GM21529 (cell line): Measurements from ENCODE around the gene TAAR6.
"Not testable (repeated sequence)": the region's sequence is repeated elsewhere in the genome, so short reads cannot be mapped to it uniquely, and the experiment has no call there.

Experiments used
- ATAC-seq: cut with Tn5 transposase; IDR thresholded peaks from one replicate; pipeline ENCODE4 v1.9.1; 2021; ENCODE audit not compliant: unreplicated experiment

TAAR6 gene, protein sequence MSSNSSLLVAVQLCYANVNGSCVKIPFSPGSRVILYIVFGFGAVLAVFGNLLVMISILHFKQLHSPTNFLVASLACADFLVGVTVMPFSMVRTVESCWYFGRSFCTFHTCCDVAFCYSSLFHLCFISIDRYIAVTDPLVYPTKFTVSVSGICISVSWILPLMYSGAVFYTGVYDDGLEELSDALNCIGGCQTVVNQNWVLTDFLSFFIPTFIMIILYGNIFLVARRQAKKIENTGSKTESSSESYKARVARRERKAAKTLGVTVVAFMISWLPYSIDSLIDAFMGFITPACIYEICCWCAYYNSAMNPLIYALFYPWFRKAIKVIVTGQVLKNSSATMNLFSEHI

DNA sequence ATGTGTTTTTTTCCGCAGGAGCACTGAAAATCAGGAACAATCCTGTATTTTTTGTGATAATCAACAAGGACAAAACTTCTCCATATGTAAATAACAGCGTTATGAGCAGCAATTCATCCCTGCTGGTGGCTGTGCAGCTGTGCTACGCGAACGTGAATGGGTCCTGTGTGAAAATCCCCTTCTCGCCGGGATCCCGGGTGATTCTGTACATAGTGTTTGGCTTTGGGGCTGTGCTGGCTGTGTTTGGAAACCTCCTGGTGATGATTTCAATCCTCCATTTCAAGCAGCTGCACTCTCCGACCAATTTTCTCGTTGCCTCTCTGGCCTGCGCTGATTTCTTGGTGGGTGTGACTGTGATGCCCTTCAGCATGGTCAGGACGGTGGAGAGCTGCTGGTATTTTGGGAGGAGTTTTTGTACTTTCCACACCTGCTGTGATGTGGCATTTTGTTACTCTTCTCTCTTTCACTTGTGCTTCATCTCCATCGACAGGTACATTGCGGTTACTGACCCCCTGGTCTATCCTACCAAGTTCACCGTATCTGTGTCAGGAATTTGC lies at the start of gene TAAR6:
TAAR6 (plus strand) TSS at position 102 of the 557 bp plus-strand sequence; CDS start at position 102, 0 bp downstream.
- ATAC-seq, result no peak

DNA sequence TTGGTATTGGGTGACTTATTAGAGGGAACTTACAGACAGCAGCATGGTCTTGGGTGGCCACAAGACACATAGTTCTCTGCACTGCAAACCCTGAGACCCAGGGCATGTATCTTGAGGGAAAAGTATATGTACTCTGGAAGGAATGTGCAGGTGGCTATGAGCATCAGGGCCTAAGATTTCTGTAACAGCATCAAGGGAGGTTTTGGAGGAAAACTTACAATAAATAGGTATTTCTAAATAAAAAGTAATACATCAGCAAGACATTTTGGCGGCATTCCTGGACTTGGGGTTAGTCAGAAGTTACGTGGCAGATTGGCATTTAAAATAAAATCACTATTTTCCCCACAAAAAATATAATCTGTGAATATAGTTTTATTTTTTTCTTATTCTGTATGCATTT lies 49.2 kb upstream of the TAAR6 start:
- ATAC-seq, result no peak

DNA sequence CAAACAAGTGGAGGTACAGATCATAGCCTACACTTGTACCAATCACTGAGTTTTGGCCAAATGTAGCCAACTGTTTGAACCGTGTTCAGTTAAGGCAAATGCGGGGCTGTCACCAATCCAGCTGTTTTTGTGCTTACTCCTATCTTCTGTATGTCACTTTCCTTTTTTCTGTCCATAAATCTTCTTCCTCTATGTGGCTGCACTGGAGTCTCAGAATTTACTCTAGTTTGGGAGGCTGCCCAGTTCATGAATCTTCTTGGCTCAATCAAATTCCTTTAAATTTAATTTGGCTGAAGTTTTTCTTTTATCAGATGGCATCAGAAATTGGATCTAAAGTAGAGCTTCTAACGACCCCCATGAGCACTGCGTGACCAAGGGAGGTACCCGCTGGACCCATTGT lies 45.5 kb upstream of the TAAR6 start:
- no peak for ATAC-seq

DNA sequence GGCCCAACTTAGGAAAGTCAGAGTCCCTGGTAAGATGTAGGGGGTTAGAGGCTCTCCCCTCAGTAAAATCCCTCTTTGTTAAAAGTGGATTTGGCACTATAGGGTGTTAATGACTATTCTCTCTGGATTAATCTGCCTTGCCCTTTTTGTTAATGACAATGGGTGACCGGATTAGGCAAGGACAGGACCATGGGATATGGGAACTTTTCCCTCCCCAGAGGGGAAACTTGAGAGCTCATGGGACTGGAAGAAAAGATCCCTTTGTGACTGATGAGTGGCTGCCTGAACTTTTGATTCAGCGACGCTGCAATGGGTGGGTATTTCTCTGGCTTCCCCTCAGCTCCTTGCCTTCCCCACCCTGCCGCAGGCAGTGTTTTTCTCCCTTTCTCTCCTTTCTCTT lies 44.3 kb upstream of the TAAR6 start:
- ATAC-seq, result no peak

DNA sequence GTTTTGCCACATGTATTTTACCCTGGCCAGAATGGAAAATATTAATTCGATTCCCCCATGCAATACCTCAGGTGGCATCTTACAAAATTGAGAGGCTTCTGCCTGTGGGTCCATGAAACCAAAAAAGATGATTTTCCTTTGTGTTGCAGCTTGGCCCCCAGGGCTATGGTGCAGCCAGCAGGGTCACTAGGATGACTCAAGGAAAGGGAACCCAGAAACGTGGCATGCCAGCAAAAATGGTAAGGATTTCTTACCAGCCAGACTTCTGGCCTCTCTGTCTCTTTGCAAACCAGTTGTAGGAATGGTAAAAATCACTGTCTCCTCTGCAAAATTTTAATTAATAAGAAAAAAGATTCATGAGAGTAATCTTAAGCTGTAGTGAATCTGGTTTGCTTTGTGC lies 43.7 kb upstream of the TAAR6 start:
- ATAC-seq, result no peak

DNA sequence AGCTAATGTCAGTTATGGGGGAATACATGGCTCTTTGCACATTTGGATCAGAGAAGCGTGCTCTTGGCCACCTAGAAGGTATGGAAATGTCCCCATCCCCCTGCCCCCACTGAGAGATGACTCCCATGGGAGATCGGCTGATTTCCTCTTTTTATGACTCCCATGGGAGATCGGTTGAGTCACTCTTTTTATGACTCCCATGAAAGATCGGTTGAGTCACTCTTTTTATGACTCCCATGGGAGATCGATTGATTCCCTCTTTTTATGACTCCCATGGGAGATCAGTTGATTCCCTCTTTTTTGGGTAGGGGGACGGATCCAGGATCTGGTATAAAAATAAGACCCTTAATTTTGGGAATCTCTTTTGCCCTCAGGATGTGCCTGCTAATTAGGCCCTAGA lies 42.3 kb upstream of the TAAR6 start:
- ATAC-seq, result no peak

DNA sequence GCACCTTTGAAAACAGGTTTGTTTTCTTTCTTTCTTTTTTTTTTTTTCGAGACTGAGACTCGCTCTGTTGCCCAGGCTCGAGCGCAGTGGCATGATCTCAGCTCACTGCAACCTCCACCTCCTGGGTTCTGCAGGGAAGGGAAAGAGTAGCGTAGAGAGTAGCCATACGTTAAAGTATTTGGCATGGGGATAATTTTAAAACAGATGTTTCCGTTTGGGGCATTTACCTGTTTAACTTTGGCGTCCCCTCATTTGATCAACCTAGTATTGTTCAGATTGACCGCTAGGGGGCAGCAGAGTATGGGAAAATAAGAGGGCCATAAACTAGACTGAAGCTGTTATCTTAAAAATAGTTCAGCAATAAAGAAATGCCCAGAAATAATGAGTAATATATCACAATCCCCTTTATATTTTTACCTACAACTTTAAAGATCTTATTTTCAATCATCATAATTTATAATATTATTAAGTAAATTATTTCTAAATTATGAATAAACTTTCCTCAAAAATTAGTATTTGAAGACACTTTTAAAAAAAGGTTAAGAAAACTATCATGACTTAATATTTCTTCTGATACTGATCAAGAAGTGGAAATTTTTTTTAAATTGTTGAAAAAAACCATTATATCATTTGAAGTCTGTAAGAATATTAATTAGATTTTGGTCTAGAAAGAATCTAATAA lies 39.7 kb upstream of the TAAR6 start:
- ATAC-seq, result peak; percentile 97

DNA sequence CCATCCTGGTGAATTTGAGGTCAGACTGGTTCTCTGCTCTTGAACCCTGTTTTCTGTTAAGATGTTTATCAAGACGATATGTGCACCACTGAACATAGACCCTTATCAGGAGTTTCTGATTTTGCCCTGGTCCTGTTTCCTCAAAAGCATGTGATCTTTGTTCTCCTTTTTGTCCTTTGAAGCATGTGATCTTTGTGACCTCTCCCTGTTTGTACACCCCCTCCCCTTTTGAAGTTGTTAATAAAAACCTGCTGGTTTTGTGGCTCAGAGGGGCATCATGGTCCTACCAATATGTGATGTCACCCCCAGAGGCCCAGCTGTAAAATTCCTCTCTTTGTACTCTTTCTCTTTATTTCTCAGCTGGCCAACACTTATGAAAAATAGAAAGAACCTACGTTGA lies 35.6 kb upstream of the TAAR6 start:
- ATAC-seq, result not testable (repeated sequence)

DNA sequence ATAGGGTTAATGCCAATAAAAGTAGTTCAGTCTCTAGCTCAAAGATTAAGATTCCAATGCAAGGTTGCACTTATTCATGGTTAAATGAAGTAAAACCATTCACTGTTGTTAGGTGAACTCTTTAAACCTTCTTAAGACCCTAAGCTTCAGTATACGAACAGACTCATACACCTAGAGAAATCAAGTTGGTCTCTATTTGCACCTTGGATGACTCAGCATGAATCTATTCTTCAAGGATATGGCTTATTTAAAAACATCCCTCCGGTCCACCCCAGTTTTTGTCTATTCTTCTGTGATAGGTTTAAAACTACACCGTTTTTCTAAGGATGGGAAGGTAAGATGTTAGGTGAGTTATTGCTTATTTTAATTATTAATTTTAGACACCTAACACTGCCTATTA lies 33.0 kb upstream of the TAAR6 start:
- no peak for ATAC-seq

DNA sequence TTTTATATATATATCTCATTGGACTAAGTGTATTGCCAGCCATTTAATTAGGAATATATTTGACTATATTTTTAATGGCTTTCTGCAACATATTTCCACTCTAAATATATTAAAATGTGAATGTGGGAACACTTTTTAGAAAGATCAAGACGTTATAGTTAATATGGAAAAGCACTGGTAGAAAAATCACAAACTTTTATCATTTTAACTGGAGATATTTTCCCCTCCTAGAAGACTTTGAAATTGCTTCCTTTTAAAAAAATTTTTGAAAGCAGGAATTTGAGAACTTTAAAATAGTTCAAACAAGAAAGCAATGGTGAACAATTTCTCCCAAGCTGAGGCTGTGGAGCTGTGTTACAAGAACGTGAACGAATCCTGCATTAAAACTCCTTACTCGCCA lies 32.1 kb upstream of the TAAR6 start, which contains the start of gene TAAR9:
TAAR9 (plus strand) TSS at position 301 of the 400 bp plus-strand sequence; CDS start at position 314, 13 bp downstream.
- ATAC-seq, result no peak

DNA sequence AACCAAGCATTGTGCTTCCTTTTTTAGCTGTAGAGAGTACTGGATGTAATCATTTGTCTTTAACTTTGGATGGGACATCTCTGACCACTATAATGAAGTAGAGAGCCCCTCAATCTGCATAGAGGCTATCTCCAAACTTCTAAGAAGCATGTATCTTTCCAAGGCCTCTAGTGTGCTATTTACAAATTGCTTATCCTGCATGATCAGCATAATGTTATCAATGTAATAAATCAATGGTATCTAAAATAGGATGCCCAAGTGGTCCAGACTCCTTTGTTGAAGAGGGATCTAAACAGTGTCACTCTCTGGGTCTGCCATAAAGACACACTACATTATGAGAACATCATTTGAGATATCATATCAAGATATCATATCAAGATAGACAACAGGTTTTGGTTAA lies 25.3 kb upstream of the TAAR6 start:
- ATAC-seq, result no peak

DNA sequence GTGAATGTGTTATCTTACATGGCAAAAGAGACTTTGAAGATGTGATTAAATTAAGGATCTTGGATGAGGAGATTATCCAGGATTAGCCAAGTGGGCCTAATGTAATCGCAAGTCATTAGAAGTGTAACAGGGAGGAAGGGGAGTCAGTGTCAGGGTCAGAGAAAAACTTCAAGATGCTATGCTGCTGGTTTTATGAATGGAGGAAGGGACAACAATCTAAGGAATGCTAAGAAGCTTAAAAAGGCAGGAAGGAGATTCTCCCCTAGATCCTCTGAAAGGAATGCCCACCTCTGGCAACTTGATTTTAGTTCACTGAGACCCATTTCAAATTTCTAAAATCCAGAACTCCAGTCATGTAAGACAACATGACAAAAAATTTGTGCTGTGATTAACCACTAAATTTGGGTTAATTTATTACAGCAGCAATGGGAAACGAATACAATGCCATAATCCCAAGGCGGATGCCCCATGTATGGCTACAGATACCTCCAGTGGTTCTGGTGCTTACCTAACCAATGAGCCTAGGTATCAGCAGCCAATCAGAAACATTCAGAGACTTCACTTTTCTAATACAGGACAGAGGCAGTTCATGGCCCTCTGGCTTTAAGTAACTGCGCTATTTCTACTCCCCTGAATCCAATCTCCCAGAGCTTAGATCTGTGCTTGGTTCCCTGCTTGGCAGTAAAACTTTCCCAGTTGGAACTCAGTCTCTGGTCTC lies 21.2 kb upstream of the TAAR6 start:
- no peak for ATAC-seq

DNA sequence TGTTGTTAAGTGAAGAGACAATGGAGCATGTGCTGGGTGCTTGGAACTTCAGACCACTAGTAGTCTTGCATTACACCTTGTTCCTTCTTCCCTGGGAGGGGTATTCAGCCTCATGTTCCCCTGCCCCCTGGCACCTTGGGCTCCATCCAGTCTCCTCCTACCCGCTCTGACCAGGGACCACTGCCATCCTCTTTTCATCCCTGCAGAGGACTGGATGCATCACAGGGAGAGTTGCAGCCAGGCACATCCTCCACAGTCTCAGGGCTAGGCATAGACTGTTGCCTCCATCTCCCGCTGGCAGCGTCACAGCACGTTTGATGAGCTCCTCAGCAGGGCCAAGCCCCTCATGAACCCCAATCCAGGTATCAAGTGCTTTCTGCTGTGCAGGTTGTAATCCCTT lies 18.9 kb upstream of the TAAR6 start:
- no peak for ATAC-seq

DNA sequence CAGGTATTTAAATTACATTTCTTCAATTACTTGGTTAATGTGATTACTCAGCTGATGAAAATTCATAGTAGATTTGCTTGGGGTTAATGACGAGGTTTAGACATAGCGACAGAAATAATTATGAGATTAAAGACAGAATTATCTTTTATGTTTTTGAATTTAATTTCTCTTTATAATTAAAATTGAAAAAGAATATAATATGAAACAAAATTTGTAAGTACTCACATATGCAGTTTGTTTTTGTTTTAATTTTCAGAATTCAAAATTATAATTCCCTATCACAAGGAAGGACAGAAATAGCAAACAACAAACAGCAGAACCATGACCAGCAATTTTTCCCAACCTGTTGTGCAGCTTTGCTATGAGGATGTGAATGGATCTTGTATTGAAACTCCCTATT lies 17.8 kb upstream of the TAAR6 start, which contains the start of gene TAAR8:
TAAR8 (plus strand) TSS at position 301 of the 400 bp plus-strand sequence; CDS start at position 322, 21 bp downstream.
- no peak for ATAC-seq

DNA sequence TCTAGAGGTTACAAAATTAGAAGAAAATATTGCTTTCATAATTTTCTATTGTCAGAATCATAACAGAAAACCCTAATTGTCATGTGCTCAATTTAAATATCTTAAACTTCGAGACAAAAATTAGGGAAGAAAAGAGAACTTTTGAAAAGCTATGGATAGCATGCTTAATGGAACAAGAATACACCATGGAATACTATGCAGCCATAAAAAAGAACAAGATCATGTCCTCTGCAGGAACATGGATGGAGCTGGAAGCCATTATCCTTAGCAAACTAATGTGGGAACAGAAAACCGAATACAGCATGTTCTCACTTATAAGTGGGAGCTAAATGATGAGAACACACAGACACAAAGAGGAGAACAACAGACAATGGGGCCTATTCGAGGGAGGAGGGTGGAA lies 10.0 kb upstream of the TAAR6 start:
- ATAC-seq, result not testable (repeated sequence)

DNA sequence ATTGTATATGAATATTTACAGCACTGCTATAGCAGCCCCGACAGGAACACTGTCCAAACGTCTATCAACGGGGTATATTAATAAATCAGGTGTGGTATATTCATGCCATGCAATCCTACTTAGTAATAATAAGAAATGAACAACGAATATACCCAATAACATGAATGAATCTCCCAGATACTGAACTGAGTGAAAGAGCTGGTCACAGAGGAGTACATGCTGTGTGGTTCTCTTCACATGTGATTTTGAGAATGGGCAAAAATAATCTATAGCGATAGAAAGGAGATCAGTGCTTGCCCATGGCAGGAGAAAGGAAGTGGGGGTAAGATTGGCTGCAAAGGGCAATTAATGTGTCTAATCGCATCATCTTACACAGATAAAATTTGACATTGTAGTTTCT lies 3.7 kb upstream of the TAAR6 start:
- no peak for ATAC-seq

DNA sequence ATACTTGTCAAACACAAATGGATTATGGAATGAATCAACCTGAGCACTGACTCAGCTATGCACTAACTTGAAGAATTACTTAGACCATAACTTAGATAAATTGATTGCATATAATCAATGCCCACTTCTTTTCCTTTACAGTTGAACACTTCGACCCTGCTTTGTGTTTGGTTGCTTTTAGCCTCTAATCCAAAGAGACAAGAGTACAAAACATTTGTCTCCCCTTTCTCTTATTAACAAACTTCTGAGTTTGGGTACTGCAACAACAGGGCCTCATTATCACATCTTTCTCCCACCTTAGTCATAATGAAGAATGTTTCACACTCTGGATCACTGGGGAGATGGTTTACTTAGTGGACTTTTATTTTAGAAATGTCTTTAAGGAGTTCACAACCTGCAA lies 2.6 kb upstream of the TAAR6 start:
- no peak for ATAC-seq

DNA sequence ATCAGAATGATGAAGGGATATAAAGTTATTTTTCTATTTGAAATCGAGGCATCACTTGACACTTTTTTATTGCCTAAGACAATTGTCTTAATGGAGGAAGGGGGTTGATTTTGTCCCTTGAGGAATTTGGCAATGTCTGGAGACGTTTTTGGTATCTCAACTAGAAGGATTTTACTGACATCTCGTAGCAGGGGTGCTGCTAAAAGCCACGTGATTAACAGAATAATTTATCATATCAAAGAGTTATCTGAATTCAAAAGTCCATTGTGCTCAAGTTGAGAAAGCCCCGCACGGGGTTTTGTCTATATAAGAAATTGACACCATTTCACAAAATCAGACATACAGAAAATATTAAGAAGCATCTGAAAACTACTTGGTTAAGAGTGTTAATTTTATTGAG lies 1.5 kb upstream of the TAAR6 start:
- no peak for ATAC-seq

DNA sequence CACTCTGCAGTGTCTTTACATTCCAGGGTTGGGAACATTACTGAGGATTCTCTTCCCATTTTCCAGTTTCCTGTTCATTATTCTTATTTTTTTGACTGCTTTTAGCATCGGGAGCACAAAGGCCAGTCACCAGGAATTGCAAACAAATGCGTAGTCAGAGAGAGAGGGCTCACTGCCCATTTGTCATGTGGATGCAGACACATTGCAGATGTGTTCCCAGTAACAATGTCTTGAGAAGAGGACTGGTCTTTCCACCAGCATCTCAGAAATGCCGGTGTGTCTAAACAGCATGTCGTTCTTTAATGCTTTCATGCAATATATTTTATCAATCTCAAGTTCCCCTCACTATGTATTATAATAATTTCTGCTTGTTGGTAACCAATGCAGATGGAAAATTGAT lies 952 bp upstream of the TAAR6 start:
- ATAC-seq, result no peak

DNA sequence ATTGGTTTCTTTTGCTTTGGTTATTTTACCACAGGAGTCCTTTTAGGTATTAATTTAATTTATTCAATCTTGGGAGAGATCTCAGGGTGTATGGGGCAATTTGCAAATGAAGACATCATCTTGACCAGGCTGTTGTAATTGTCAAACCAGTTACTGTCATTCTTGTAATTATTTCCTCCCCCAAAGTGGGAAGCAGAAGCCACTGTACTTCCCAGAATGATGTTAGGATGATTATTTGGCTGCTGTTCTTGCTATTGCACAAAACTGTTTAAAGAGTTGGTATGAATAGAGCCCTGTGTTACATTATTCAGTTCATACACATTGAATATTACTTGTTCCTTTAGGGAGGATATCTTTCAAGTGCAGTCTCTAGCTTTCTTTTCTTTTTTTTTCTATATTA lies 1.7 kb downstream of the TAAR6 start:
- no peak for ATAC-seq

DNA sequence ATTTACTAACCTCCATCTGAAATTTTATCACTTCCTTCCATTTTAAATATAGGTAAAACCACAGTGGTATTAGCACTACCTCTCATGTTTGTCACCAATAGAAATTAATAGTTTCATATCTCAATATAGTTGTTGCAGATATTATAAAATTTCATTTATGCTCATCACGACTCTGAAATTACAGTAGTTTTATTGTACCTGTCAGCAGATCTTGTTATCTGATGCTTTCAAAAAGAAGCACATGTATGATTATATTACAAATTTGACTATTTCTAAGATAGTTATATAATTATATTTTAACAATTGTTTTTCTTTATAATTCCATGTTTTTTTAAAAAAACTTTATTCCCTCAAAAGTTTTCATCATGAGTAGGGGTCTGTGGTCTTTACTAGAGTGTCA lies 14.6 kb downstream of the TAAR6 start:
- ATAC-seq, result no peak
